GM10266 (cell line): ENCODE data around the gene CD83.

Experiments
- DNase-seq: peaks from one replicate; pipeline ENCODE4 v3.0.0; 2012; ENCODE audit errors: extremely low spot score
- CTCF ChIP-seq: IDR thresholded peaks from 2 replicates; pipeline ENCODE4 v1.5.1; 2012; ENCODE audit warnings: mild to moderate bottlenecking, low read depth; ENCODE audit not compliant: control insufficient read depth, insufficient read depth; ENCODE audit errors: missing control alignments

The CD83 gene

GRCh38 chr6:14083751-14084150 is 33.8 kb upstream of the CD83 start:
- no peak for TF ChIP-seq CTCF
- no peak for DNase-seq

GRCh38 chr6:14084388-14084787 is 33.2 kb upstream of the CD83 start:
- DNase-seq = no peak
- TF ChIP-seq CTCF = no peak

GRCh38 chr6:14085176-14085787 is 32.3 kb upstream of the CD83 start:
- no peak for DNase-seq
- no peak for TF ChIP-seq CTCF

- no peak for TF ChIP-seq CTCF
- DNase-seq = no peak
Measured at GRCh38 chr6:14086701-14087100, 30.9 kb upstream of the CD83 start.

- DNase-seq = no peak
- TF ChIP-seq CTCF = no peak
Measured at GRCh38 chr6:14088600-14089192, 28.9 kb upstream of the CD83 start.

- no peak for TF ChIP-seq CTCF
- peak; percentile 32 for DNase-seq
Measured at GRCh38 chr6:14089224-14089623, 28.3 kb upstream of the CD83 start.

GRCh38 chr6:14091339-14091978 is 26.1 kb upstream of the CD83 start:
- DNase-seq = no peak
- TF ChIP-seq CTCF = no peak
